Stimulated activated memory B cell treated with anti-CD40 and anti-IgM and Interleukin-4, amounts not matched to agents 10 μg/mL and 1 μg/mL and 100 μg/mL, for 72 hours (primary cell): ENCODE measurements around the gene MSGN1.

ENCODE experiments used
- ATAC-seq: fragments of 150-1000 bp; cut with Tn5 transposase; 2 replicates; pipeline ENCODE4 v1.10.0; 2021
- H3K27ac Mint-ChIP-seq: one replicate; pipeline ENCODE4 v1.8.0; 2022; ENCODE audit warnings: mild to moderate bottlenecking, mixed read lengths
- H3K27me3 Mint-ChIP-seq: one replicate; pipeline ENCODE4 v1.8.0; 2022; ENCODE audit warnings: mixed read lengths
- H3K36me3 Mint-ChIP-seq: one replicate; pipeline ENCODE4 v1.8.0; 2022; ENCODE audit warnings: mixed read lengths
- H3K4me1 Mint-ChIP-seq: one replicate; pipeline ENCODE4 v1.8.0; 2022; ENCODE audit warnings: mixed read lengths
- H3K4me3 Mint-ChIP-seq: one replicate; pipeline ENCODE4 v1.8.0; 2022; ENCODE audit warnings: mild to moderate bottlenecking, moderate library complexity, mixed read lengths
- H3K9me3 Mint-ChIP-seq: one replicate; pipeline ENCODE4 v1.8.0; 2022; ENCODE audit warnings: mixed read lengths

Gene MSGN1

DNA sequence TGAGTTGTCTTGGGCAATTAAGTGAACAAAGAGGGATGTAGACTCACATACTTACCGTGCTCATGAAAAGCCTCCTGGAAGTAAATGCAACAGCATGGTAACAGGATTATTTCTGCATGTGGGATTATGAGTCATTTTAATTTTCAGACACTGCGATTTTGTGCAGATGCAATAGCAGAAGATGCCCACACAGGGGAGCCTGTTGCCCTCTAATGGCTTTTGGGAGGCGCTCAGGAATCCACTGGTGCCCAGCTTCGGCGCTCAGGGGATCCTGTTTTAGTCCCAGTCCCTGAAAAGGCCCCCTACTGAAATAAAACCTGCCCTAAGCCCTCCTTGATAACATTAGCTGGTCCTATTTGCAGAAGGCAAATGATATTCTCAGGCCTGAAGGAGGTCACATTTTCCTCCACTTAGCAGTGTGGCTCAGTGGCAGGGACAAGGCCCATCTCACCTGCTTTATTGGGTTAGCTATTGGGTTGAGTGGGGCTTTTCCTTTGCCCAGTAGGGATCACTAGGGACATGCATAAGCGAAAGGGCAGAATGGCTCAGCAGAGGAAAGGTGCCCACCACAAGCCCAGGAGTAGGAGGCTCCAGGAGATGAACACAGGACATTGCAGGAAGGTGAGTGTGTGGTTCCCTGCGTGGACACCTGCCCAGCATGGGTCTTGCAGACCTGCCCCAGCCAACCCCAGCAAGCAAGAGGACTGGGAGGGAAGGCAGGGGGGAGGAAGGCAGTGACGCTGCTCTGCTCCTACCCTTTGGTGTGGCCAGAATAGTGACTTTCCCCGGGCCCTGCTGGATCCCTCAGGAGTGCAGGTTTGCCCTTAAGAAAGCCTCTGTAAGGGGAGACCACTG lies 35.7 kb downstream of the MSGN1 start:
- H3K9me3 Mint-ChIP-seq: no peaks in the 10 kb centered on the region
- H3K4me3 Mint-ChIP-seq: no peak overlapping the region
- ATAC-seq: peak; percentile 51
- peaks cover 10% of the 10 kb centered on the region for H3K27me3 Mint-ChIP-seq
- H3K27ac Mint-ChIP-seq: no peak overlapping the region
- H3K4me1 Mint-ChIP-seq: no peaks in the 10 kb centered on the region
- no peaks in the 10 kb centered on the region for H3K36me3 Mint-ChIP-seq

- ATAC-seq: peak; percentile 56
- no peak overlapping the region for H3K4me3 Mint-ChIP-seq
Measured at GRCh38 chr2:17853799-17854198, 37.5 kb downstream of the MSGN1 start.

GRCh38 chr2:17857021-17857420 lies 40.8 kb downstream of the MSGN1 start:
- peaks cover 56% of the 10 kb centered on the region for H3K27me3 Mint-ChIP-seq
- no peaks in the 10 kb centered on the region for H3K36me3 Mint-ChIP-seq
- no peaks in the 10 kb centered on the region for H3K4me1 Mint-ChIP-seq

More at GRCh38 chr2:17853799-17854198, 37.5 kb downstream of the MSGN1 start:
- peaks cover 27% of the 10 kb centered on the region for H3K27me3 Mint-ChIP-seq
- no peaks in the 10 kb centered on the region for H3K4me1 Mint-ChIP-seq
- H3K9me3 Mint-ChIP-seq: no peaks in the 10 kb centered on the region
- no peak overlapping the region for H3K27ac Mint-ChIP-seq
- no peaks in the 10 kb centered on the region for H3K36me3 Mint-ChIP-seq

DNA sequence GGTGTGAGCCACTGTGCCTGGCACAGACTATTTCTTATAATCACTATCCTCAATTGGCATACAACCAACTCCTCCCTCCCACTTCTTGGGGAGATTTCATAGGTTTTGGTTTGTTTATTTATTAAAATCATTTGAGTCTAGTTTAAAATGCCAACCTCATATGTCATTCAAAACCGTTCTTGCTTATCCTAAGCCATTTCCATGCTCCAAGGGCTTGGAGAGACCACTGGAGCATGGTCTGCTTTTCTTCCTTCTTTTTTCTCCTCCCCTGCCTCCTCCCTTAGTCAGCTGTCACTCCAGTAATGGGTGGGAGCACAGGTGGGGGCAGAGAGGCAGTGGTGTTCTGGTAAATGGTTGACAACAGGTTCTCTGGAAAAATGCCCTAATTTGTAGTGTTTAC lies 41.8 kb downstream of the MSGN1 start:
- no peak for ATAC-seq
- Mint-ChIP-seq H3K36me3 (no peaks in the 10 kb centered on the region), H3K4me3 (no peak overlapping the region), H3K27me3 (peaks cover 64% of the 10 kb centered on the region), H3K4me1 (no peaks in the 10 kb centered on the region), H3K27ac (no peak overlapping the region), H3K9me3 (no peaks in the 10 kb centered on the region)

More at GRCh38 chr2:17857021-17857420, 40.8 kb downstream of the MSGN1 start:
- H3K27ac Mint-ChIP-seq: no peak overlapping the region
- ATAC-seq: no peak
- no peaks in the 10 kb centered on the region for H3K9me3 Mint-ChIP-seq
- H3K4me3 Mint-ChIP-seq: no peak overlapping the region

DNA sequence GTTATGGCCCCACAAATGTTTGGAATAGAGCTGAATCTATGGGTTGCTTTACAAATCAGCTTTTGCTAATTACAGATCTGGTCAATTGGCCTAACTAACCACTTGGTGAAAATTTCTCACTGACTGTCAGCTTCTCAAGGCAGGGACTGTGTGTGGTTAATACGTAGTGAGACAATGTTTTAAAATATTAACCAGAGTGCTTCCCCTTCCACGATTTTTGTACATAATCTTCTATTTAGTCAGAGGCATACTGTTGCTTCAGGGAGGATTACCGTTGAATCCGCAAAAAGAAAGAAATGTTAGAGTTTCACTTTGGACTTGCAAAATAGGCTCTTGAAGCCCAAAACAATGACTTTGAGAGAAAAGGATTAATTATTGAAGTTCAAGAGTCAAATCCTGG lies 47.3 kb downstream of the MSGN1 start:
- no peak overlapping the region for H3K4me3 Mint-ChIP-seq
- peaks cover 48% of the 10 kb centered on the region for H3K27me3 Mint-ChIP-seq
- H3K9me3 Mint-ChIP-seq: no peaks in the 10 kb centered on the region
- H3K36me3 Mint-ChIP-seq: no peaks in the 10 kb centered on the region
- no peaks in the 10 kb centered on the region for H3K4me1 Mint-ChIP-seq
- H3K27ac Mint-ChIP-seq: no peak overlapping the region
- no peak for ATAC-seq

GRCh38 chr2:17864676-17865075 lies 48.4 kb downstream of the MSGN1 start:
- H3K9me3 Mint-ChIP-seq: no peaks in the 10 kb centered on the region
- no peaks in the 10 kb centered on the region for H3K4me1 Mint-ChIP-seq
- peaks cover 37% of the 10 kb centered on the region for H3K27me3 Mint-ChIP-seq
- H3K4me3 Mint-ChIP-seq: no peak overlapping the region
- no peak overlapping the region for H3K27ac Mint-ChIP-seq
- no peak for ATAC-seq
- H3K36me3 Mint-ChIP-seq: no peaks in the 10 kb centered on the region

DNA sequence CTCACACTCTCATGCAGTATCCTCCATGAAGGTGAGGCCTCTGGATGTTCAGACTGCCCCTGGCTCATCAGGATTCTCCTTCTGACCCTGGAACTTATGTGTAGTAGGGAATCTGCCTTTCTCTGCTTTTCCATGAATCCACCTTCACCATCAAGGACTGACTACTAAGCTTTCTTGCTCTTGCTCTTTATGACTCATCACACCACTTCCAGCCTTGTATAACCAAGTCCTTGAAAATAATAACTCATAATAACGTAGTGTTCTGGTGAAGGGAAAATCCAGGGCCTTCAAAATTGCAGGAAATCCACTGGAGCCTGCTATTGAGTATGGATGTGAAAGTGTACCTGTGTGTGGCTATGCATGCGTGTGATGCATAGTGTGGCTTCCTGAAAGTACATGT lies 50.9 kb downstream of the MSGN1 start:
- H3K27me3 Mint-ChIP-seq: peaks cover 27% of the 10 kb centered on the region
- H3K4me3 Mint-ChIP-seq: no peak overlapping the region
- no peaks in the 10 kb centered on the region for H3K9me3 Mint-ChIP-seq
- no peaks in the 10 kb centered on the region for H3K4me1 Mint-ChIP-seq
- H3K36me3 Mint-ChIP-seq: no peaks in the 10 kb centered on the region
- H3K27ac Mint-ChIP-seq: no peak overlapping the region
- ATAC-seq: no peak
